WI38 (cell line): ENCODE data around the gene CFAP410.

ENCODE experiments used
- H3K4me3 ChIP-seq: 2 replicates; pipeline ENCODE4 v1.5.1; 2011; ENCODE audit warnings: low read depth, mild to moderate bottlenecking, control low read depth, low read length
- TF ChIP-seq, protein P1 (sequence below): IDR thresholded peaks from 2 replicates; pipeline ENCODE4 v1.5.1; 2012; ENCODE audit warnings: low read depth, mild to moderate bottlenecking, control low read depth, low read length

The CFAP410 gene

GRCh38 chr21:44293551-44294231 lies 45.5 kb downstream of the CFAP410 start:
- H3K4me3 ChIP-seq = no peak overlapping the region
- TF ChIP-seq, protein P1, sequence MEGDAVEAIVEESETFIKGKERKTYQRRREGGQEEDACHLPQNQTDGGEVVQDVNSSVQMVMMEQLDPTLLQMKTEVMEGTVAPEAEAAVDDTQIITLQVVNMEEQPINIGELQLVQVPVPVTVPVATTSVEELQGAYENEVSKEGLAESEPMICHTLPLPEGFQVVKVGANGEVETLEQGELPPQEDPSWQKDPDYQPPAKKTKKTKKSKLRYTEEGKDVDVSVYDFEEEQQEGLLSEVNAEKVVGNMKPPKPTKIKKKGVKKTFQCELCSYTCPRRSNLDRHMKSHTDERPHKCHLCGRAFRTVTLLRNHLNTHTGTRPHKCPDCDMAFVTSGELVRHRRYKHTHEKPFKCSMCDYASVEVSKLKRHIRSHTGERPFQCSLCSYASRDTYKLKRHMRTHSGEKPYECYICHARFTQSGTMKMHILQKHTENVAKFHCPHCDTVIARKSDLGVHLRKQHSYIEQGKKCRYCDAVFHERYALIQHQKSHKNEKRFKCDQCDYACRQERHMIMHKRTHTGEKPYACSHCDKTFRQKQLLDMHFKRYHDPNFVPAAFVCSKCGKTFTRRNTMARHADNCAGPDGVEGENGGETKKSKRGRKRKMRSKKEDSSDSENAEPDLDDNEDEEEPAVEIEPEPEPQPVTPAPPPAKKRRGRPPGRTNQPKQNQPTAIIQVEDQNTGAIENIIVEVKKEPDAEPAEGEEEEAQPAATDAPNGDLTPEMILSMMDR = no peak

- TF ChIP-seq, protein P1 = no peak
- H3K4me3 ChIP-seq = no peak overlapping the region
These were observed 46.4 kb downstream of the CFAP410 start for GRCh38 chr21:44292812-44293195.

DNA sequence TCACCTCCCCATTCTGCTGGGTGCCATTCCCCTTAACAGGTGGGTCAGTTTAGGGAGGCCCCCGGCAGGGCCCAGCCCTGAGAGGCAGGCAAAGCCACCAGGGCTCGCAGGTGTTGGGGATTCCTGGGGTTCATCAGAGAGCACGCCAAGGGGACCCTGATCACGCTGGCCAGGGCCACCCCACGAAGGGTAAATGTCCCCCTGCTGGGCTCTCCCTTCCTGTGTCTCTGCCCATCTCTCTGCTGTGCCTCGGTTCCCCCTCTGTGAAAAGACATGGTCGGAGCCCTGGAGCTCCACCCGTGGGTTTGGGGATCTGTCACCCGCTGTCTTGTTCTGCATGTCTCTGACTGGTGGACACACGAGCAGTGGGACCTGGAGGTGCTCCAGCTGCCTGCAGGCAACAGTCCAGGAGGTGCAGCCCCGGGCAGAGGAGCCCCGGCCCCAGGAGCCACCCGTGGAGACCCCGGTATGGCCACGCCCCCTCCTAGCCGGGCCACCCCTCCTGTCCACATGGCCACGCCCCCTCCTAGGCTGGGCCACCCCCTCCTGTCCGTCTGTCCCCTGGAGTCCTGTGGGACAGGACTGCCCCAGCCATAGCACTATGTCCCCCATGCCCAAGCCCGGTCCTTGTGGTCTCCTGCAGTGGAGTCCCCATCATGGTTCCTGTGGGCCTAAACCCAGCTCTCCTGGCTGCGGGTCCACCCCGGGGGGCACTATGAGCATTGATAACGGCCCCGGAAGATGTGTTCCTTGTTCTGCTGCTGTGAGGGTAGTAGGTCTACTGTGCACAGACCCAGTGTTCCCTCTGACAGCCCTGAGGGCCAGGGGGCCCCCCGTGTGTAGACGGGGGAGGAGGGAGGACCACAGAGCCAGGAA lies 47.0 kb downstream of the CFAP410 start:
- TF ChIP-seq, protein P1 = no peak
- no peak overlapping the region for H3K4me3 ChIP-seq

DNA sequence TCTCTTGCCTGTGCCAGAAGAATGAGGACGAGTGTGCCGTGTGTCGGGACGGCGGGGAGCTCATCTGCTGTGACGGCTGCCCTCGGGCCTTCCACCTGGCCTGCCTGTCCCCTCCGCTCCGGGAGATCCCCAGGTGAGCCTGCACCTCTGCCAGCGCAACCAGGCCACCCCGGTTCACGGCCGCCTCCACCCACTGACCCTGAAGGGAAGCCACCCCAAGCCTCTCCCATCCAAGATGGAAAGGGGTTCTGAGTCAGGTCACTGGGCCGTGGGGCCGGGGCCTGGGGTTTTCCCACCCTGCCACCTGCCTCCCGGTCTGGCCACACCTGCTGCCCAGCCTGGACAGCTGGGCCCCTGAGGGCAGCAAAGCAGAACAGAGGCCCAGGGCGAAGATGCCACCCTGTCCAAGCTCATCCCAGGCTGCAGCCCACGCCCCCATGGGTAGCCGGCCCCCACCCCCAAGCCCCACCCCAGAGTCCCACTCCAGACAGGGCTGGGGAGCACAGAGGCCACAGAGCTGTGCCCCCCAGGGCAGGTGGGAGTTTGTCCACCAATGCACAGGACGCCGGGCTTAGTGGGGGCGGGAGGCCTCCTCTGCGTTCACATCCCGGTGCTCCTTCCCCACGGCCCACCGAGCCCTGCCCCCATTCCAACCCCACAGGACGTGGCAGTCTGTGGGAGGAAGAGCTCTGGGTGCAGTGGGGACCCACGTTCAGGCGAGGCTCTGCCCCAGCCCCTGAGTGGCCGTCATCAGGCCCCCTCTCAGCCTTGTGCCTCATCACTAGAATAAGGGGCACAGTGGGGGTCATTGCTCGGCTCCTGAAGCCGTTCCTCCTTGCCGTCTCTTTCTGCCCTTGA lies 47.9 kb downstream of the CFAP410 start:
- H3K4me3 ChIP-seq = no peak overlapping the region
- TF ChIP-seq, protein P1 = no peak

DNA sequence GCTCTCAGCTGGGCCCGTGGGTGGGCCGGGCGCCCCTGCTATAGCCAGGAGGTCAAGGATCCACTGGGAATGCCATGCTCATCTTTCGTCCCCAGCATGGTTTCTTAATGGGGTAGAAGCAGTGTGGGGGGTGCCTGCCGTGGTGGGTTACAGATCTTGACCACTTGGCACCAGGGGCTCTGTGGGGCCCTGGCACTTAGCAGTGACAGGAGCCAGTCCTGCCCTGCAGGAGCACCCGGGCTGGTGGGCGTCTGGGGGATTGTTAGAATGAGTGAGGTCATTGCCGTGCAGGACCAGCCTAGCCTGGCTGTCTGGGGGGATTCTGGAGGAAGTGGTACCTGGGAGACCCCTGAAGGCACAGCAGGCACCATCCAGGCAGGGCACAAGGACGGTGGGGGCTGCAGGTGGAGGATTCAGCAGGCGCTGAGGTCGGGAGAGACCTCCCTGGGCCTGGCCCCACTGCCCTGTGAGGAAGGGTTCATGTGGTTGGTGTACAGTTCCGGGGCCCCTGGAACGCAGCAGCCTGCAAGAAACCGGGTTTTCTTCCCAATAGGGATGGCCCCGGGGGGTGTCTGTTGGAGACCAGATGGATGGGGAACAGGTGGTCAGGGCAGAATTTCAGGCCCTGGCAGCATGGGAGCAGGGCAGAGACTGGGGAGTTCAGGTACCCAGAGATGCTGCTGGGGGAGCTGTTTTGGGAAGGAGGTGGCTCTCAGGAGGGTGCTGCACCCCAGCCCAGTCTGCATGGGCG lies 48.7 kb downstream of the CFAP410 start:
- H3K4me3 ChIP-seq = no peak overlapping the region
- TF ChIP-seq, protein P1 = no peak

GRCh38 chr21:44289381-44290010 lies 49.7 kb downstream of the CFAP410 start:
- H3K4me3 ChIP-seq = no peak overlapping the region
- TF ChIP-seq, protein P1 = no peak
